Kidney (tissue), 14 donors: ENCODE measurements around the gene SWI5. TPM values are rescaled to one million over a fixed set of nuclear protein-coding genes. Genes with fewer than 3 reads are reported as not detected.

Source experiments
- DNase-seq, 5 donors: peaks; one replicate each; pipeline ENCODE4 v3.0.0-alpha.2; 2013 to 2020
- FAIRE-seq: peaks from 2 replicates; lab custom pipeline; 2012; peaks lifted over from hg19 to GRCh38; lab: Jason Lieb, UNC
- H3K27ac ChIP-seq, 2 donors: one replicate each; pipeline ENCODE4 v1.7.0; 2013; ENCODE audit warnings: low read depth in 2 of 2, low read length in 2 of 2, inconsistent platforms in 1 of 2
- H3K27me3 ChIP-seq: one replicate; pipeline ENCODE4 v1.7.1; 2013; ENCODE audit warnings: low read length, inconsistent platforms; ENCODE audit not compliant: control insufficient read depth, insufficient read depth
- H3K36me3 ChIP-seq, 3 donors: one replicate each; pipeline versions ENCODE4 v1.7.0 to v1.7.1; 2013; ENCODE audit warnings: low read length in 3 of 3, control low read depth in 1 of 3, inconsistent platforms in 1 of 3; ENCODE audit not compliant: insufficient read depth in 3 of 3, control insufficient read depth in 2 of 3
- H3K4me1 ChIP-seq, 3 donors: one replicate each; pipeline versions ENCODE4 v1.7.0 to v1.7.1; 2013; ENCODE audit warnings: low read length in 3 of 3, inconsistent platforms in 1 of 3, low read depth in 1 of 3; ENCODE audit not compliant: control insufficient read depth in 2 of 3, insufficient read depth in 2 of 3
- H3K4me3 ChIP-seq, 3 donors: one replicate each; pipeline versions ENCODE4 v1.7.0 to v1.8.1; 2013; ENCODE audit warnings: low read length in 3 of 3, control low read depth in 1 of 3, inconsistent platforms in 1 of 3
- H3K9ac ChIP-seq, 3 donors: one replicate each; pipeline versions ENCODE4 v1.7.0 to v1.7.1; 2013; ENCODE audit warnings: low read length in 3 of 3, control low read depth in 1 of 3, inconsistent platforms in 1 of 3
- H3K9me3 ChIP-seq, 3 donors: one replicate each; pipeline versions ENCODE4 v1.7.0 to v1.7.1; 2013; ENCODE audit warnings: low read length in 3 of 3, control low read depth in 1 of 3, inconsistent platforms in 1 of 3; ENCODE audit not compliant: control insufficient read depth in 2 of 3, insufficient read depth in 1 of 3
- intact Hi-C: fragments of 100-400 bp; cut with DNase I; formaldehyde crosslinking; loops from one replicate; pipeline ENCODE4 v1.11.1; 2022
- polyA plus RNA-seq: library from polyadenylated mRNA; stranded (reverse); fragments of 350-450 nt; fragmentation: Illumina TruSeq; extraction: RNeasy Lipid Tissue Mini Kit (QIAGEN cat#74804); gene quantifications from one replicate; pipeline ENCODE4 v1.2.3, GENCODE V29; 2014; ENCODE audit warnings: low read depth, low replicate concordance; ENCODE audit not compliant: insufficient read depth
- total RNA-seq: library from RNA; stranded (reverse); fragmentation: NEBNext Ultra II Directional; extraction: Animal tissue kit (Norgen Biotek cat#: 25700); gene quantifications from one replicate; pipeline ENCODE4 v1.2.1, GENCODE V29; 2021
- TF ChIP-seq, protein P1 (sequence below): IDR thresholded peaks from 3 replicates; pipeline ENCODE4 v1.5.1; 2012; ENCODE audit warnings: mild to moderate bottlenecking, moderate library complexity, borderline replicate concordance; ENCODE audit not compliant: insufficient read depth; ENCODE audit errors: extremely low read depth
- donor health status: control.
- donor health status: control.
- donor health status: control.
- donor health status: control.
- donor health status: control.
- donor health status: DM: yes; HTN: yes; CAD: no.
- donor health status: Normal renal cell carcinoma (clear cell type).

Gene SWI5
- total and polyA plus RNA-seq, 2 donors from 2014 or later: 20.3 to 67.8 TPM

GRCh38 chr9:128288273-128289004 is 12.4 kb downstream of the SWI5 start:
- Histone ChIP-seq H3K9ac (no peak overlapping the region), H3K4me3 (no peak overlapping the region), H3K4me1 (no peaks in the 10 kb centered on the region), H3K27me3 (no peaks in the 10 kb centered on the region), H3K9me3 (no peaks in the 10 kb centered on the region), H3K36me3 (peaks cover 0 to 14% (median 6%) of the 10 kb centered on the region in 3 donors), H3K27ac (no peak overlapping the region)
- DNase-seq (no peak), FAIRE-seq (no peak)
- intact Hi-C loops: no loop called here
- TF ChIP-seq, protein P1, sequence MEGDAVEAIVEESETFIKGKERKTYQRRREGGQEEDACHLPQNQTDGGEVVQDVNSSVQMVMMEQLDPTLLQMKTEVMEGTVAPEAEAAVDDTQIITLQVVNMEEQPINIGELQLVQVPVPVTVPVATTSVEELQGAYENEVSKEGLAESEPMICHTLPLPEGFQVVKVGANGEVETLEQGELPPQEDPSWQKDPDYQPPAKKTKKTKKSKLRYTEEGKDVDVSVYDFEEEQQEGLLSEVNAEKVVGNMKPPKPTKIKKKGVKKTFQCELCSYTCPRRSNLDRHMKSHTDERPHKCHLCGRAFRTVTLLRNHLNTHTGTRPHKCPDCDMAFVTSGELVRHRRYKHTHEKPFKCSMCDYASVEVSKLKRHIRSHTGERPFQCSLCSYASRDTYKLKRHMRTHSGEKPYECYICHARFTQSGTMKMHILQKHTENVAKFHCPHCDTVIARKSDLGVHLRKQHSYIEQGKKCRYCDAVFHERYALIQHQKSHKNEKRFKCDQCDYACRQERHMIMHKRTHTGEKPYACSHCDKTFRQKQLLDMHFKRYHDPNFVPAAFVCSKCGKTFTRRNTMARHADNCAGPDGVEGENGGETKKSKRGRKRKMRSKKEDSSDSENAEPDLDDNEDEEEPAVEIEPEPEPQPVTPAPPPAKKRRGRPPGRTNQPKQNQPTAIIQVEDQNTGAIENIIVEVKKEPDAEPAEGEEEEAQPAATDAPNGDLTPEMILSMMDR: no peak

DNA sequence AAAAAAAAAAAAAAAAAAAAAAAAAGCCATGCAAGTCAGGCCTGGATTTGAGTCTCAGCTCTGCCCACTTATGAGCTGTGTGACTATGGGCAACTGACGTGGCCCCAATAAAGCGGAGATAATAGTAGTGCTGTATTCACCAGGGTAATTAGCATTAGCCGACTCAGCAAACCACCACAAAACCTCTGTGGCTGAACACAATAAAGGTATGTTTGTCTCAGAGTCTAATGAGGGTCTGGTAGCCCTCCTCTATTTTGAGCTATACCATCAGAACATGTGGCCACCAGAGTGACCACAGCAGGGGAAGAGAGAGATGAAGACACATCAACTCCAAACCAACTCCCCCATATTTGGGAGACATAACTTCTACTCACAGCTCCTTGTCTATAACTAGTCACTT is 15.9 kb downstream of the SWI5 start:
- no peak for FAIRE-seq
- Histone ChIP-seq H3K4me1 (peaks cover 0 to 7% (median 0%) of the 10 kb centered on the region in 3 donors), H3K36me3 (peaks cover 0 to 11% (median 0%) of the 10 kb centered on the region in 3 donors), H3K9ac (no peak overlapping the region), H3K4me3 (no peak overlapping the region), H3K27me3 (no peaks in the 10 kb centered on the region), H3K9me3 (no peaks in the 10 kb centered on the region), H3K27ac (no peak overlapping the region)
- TF ChIP-seq, protein P1: no peak
- intact Hi-C loops: no loop called here
- DNase-seq: no peak

DNA sequence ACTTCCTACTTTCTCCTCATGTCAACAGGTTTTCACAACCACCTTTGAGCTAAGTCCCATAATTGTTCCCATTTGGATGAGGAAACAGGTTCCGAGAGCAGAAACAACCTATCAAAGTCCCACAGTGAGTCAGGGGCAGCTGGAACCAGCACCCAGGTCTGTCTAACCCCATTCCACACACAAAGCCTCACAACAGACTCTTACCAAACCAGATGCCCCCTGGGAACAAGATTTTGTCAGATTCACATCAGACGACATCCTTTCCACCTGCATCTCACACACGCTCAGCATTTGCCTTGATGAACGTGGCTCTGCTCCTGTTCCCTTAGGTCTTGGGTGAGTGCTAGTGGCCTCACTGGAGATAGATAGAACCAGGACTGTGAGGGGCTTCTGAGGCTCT is 17.0 kb downstream of the SWI5 start:
- Histone ChIP-seq H3K4me1 (peaks cover 0 to 7% (median 0%) of the 10 kb centered on the region in 3 donors), H3K9me3 (no peaks in the 10 kb centered on the region), H3K36me3 (peaks cover 0 to 10% (median 0%) of the 10 kb centered on the region in 3 donors), H3K27me3 (no peaks in the 10 kb centered on the region), H3K27ac (no peak overlapping the region), H3K4me3 (no peak overlapping the region), H3K9ac (no peak overlapping the region)
- intact Hi-C loops: no loop called here
- FAIRE-seq (no peak), DNase-seq (no peak)
- TF ChIP-seq, protein P1: no peak
